ENCODE data around the gene SMC6. TPM values are rescaled to one million over a fixed set of nuclear protein-coding genes. Genes with fewer than 3 reads are reported as not detected.

SMC6 gene
- total RNA-seq, 3 donors from 2014 or later: 17.0 to 23.4 (median 18.7) TPM

- no peak overlapping the region for H3K27ac ChIP-seq
- H3K4me3 ChIP-seq: no peak overlapping the region
- H3K36me3 ChIP-seq: no peaks in the 10 kb centered on the region
- no peak for DNase-seq (ENCODE audit: low spot score in 2 of 2)
- H3K27me3 ChIP-seq: no peaks in the 10 kb centered on the region
- TF ChIP-seq POLR2AphosphoS5 (IDR thresholded peaks at IDR 0.05) (no peak), POLR2A (IDR thresholded peaks at IDR 0.05) (no peak), CTCF (IDR thresholded peaks at IDR 0.05) (no peak)
- no peaks in the 10 kb centered on the region for H3K9me3 ChIP-seq
- no peaks in the 10 kb centered on the region for H3K4me1 ChIP-seq
- intact Hi-C loops (cut with DNase I; ENCODE audit: low total_unique reads): no loop called here
Observed at GRCh38 chr2:17791817-17792130, 38.2 kb upstream of the SMC6 start.

GRCh38 chr2:17791121-17791816 is 37.7 kb upstream of the SMC6 start:
- TF ChIP-seq CTCF (IDR thresholded peaks at IDR 0.05) (no peak), POLR2A (IDR thresholded peaks at IDR 0.05) (no peak), POLR2AphosphoS5 (IDR thresholded peaks at IDR 0.05) (no peak)
- intact Hi-C loops (cut with DNase I; ENCODE audit: low total_unique reads): no loop called here
- no peaks in the 10 kb centered on the region for H3K36me3 ChIP-seq
- no peak for DNase-seq (ENCODE audit: low spot score in 2 of 2)
- H3K4me3 ChIP-seq: no peak overlapping the region
- H3K27me3 ChIP-seq: no peaks in the 10 kb centered on the region
- no peaks in the 10 kb centered on the region for H3K9me3 ChIP-seq
- H3K27ac ChIP-seq: no peak overlapping the region
- H3K4me1 ChIP-seq: no peaks in the 10 kb centered on the region

GRCh38 chr2:17790536-17790935 is 36.9 kb upstream of the SMC6 start:
- no peaks in the 10 kb centered on the region for H3K9me3 ChIP-seq
- no peaks in the 10 kb centered on the region for H3K27me3 ChIP-seq
- H3K27ac ChIP-seq: no peak overlapping the region

GRCh38 chr2:17788773-17789172 is 35.2 kb upstream of the SMC6 start:
- Histone ChIP-seq H3K36me3 (no peaks in the 10 kb centered on the region), H3K27ac (no peak overlapping the region), H3K27me3 (no peaks in the 10 kb centered on the region), H3K9me3 (no peaks in the 10 kb centered on the region), H3K4me1 (no peaks in the 10 kb centered on the region), H3K4me3 (no peak overlapping the region)
- TF ChIP-seq POLR2A (IDR thresholded peaks at IDR 0.05) (no peak), CTCF (IDR thresholded peaks at IDR 0.05) (no peak), POLR2AphosphoS5 (IDR thresholded peaks at IDR 0.05) (no peak)
- DNase-seq (ENCODE audit: low spot score in 2 of 2): no peak
- intact Hi-C loops (cut with DNase I; ENCODE audit: low total_unique reads): no loop called here

More at GRCh38 chr2:17790536-17790935, 36.9 kb upstream of the SMC6 start:
- Histone ChIP-seq H3K4me3 (no peak overlapping the region), H3K4me1 (no peaks in the 10 kb centered on the region), H3K36me3 (no peaks in the 10 kb centered on the region)
- intact Hi-C loops (cut with DNase I; ENCODE audit: low total_unique reads): no loop called here
- TF ChIP-seq CTCF (IDR thresholded peaks at IDR 0.05): no peak
- TF ChIP-seq POLR2AphosphoS5 (IDR thresholded peaks at IDR 0.05): no peak
- DNase-seq (ENCODE audit: low spot score in 2 of 2): no peak

GRCh38 chr2:17786727-17787126 is 33.1 kb upstream of the SMC6 start:
- Histone ChIP-seq H3K4me3 (no peak overlapping the region), H3K4me1 (no peaks in the 10 kb centered on the region), H3K9me3 (no peaks in the 10 kb centered on the region), H3K27me3 (no peaks in the 10 kb centered on the region), H3K27ac (no peak overlapping the region), H3K36me3 (no peaks in the 10 kb centered on the region)
- intact Hi-C loops (cut with DNase I; ENCODE audit: low total_unique reads): no loop called here
- TF ChIP-seq POLR2A (IDR thresholded peaks at IDR 0.05): no peak
- no peak for TF ChIP-seq CTCF (IDR thresholded peaks at IDR 0.05)
- no peak for DNase-seq (ENCODE audit: low spot score in 2 of 2)

All from breast epithelium (tissue), 4 donors.